ENCODE data around the gene LAG3.

The LAG3 gene

DNA sequence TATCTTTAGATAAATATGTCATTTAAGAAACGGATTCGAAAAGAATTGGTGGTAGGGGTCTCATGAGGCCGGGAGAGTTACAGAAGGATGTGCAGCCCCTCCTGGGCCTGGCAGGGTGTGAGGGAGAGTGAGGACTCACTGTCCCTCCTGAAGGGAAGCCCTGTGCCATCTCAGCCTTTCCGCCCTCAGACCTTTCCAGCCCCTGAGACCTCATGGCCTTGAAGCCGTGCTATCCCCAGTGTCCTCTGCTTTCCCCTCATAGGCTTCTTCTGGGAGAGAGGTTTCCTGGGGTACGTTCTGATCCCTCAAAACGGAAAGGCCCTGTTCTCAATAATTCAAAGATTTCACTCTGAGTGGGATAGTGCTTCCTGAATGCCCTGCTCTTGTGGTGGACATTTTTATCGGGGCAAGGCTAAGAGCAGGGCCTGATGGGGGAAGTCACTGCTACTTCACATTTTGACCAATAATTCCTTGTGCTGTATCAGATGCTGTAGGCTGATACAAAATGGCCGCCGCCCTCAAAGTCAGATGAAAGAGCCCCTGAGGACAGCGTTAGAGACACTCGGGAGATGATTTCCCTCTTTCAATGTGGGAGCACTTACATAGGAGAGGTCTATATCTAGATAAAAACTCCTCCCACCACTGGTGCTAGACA, 18.3 kb downstream of the LAG3 start:
- no peak for DNase-seq (ENCODE audit: low read depth)

DNA sequence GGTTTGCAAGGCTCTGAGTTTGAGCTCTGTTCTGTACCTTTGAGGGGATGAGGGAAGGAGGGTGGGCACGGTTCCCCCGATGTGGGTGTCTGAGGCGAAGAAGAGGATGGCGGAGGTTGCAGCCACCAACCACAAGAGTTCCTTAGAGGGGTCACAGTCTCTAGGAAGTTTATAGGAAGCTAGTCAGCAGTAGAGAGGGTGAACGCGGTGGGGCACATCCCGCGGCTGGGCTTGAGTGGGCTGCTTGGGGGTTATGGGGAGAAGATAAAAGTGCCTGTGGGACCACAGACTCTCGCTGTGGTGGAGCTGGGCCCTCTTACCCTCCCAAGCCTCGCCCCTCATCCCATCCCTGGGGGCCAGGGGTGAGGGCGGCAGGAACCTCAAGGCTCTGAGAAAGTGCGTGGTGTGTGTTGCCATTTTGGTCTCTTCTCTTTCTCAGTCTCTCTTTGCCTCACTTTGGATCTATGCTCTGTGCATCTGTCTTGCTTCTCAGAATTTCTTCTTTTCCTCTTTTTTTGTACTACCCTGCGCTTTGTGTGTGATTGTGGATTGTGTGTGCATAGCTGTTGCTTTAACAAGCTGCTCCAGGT, 19.7 kb downstream of the LAG3 start:
- no peak for DNase-seq (ENCODE audit: low read depth)

DNA sequence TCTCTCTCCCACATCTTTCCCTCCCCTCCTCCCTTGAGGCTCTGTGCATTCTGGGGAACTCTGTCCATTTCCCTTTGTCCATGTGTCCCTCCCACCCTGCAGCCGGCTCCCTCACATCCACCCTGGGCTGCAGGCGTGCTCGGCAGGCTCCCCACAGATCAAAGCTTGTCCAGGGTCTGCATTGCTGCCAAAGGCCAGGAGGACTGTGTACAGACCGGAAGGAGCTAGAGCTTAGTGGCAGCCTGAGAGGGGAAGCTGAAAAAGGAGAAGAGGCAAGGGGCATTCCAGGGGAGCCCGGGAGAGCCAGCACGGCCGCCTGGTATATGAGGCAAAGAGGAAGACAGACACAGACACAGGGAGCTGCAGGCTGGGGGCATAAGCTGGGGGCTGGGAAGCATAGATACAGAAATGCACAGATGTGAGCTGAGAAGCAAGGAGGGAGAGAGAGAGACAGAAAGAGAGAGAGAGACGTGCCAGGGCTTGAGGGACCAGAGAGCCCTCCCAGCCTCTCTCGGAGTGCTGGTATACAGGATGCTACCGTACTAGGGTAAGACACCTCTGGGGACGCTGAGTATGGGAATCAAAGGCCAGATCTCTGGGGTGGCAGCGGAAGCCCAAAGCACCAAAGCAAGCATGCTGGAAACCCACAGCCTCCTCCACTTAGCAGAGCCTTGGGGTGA, 20.3 kb downstream of the LAG3 start:
- DNase-seq (ENCODE audit: low read depth): no peak

DNA sequence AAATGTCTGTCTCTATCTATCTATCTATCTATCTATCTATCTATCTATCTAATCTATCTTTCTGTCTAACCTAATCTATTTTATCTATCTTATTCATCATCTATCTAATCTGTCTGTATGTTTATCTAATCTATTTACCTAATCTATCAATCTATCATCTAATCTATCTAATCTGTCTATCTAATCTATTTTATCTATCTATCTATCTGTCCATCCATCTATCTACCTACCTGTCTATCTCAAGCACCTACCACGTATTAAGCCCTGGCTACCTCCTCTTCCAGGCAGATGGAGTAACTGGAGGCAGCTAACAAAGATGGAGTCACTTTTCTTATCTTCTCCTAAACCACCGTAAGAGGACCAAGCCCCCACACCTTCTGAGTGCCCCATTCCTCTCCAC, 22.8 kb downstream of the LAG3 start:
- no peak for DNase-seq (ENCODE audit: low read depth)

DNA sequence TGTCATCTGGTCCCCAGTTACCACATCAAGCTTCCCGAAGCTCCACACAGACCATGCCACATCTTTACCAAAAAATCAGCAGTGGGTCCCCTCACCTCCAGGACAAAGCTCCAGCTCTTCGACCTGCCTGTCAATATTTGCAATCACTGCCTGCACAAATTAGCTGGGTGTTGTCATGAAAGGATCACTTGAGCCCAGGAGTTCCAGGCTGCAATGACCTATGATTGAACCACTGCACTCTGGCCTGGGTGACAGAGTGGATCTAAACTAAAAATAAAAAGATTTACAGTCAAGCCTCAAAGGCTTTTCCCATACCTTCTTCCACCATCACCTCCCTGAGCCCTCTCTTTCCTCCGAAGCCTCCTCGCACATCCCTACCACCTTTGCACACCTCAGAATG, 24.3 kb downstream of the LAG3 start:
- no peak for DNase-seq (ENCODE audit: low read depth)

DNA sequence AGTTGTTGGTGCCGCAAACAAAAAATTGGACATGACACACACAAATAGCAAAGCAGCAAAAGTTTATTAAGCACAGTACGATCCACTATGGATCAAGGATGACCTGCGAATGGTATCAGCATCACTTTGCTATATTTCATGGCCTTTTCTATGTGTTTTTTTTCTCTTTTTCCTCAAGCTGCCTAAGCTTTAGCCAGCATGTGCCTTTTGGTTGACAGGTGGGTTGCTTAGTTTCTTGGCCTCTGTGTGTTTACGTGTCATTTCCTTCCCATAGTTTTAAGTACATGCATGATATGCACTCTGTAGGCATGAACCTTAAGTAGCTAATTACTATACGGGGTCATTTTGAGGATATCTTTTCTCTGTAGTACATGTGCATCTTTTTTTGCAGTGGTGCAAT, 26.8 kb downstream of the LAG3 start:
- no peak for DNase-seq (ENCODE audit: low read depth)

DNA sequence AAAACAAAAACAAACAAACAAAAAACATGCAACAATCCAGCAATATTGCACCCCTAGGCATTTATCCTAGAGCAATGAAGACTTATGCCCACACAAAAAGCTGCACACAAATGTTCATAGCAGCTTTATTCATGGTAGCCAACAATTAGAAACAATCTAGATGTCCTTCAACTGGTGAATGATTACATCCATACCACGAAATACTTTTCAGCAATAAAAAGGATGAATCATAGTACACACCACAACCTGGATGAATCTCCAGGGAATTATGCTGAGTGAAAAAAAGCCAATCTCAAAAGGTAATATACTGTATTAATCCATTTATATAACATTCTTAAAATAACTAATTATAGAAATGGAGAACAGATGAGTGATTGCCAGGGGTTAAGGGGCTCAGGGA, 34.9 kb downstream of the LAG3 start:
- DNase-seq (ENCODE audit: low read depth): no peak

DNA sequence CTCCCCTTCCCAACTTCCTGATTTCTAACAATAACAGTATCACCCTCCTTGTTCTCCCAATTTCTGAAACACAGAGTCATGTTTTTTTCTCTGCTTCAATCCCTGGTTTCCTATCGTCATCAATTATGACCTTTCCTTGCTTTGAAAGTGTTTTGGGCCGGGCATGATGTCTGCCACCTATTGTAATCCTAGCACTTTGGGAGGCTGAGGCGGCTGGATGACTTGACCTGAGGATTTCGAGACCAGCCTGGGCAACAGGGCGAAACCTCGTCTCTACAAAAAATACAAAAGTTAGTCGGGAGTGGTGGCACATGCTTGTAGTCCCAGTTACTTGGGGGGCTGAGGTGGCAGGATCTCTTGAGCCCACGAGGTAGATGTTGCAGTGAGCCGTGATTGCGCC, 36.7 kb downstream of the LAG3 start:
- no peak for DNase-seq (ENCODE audit: low read depth)

DNA sequence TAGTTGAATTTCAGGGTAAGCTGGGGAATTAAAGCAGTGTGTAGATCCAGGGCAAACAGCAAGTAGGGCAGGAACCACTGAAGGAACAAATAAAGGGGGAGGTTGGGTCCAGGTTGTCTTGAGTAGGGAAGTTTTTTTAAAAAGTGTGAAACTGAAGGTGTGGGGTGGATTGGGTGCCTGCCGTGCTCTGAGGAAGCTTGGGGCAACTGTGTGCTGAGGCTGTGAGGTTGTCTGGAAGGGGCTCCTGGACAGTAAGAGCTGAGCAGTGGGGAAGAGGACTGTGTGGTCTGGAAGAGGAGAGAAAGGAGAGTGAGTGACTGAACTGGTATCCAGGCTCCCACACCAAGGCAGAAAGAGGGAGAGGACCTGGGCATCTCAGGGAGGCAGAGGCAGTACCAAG, 38.4 kb downstream of the LAG3 start:
- no peak for DNase-seq (ENCODE audit: low read depth)

DNA sequence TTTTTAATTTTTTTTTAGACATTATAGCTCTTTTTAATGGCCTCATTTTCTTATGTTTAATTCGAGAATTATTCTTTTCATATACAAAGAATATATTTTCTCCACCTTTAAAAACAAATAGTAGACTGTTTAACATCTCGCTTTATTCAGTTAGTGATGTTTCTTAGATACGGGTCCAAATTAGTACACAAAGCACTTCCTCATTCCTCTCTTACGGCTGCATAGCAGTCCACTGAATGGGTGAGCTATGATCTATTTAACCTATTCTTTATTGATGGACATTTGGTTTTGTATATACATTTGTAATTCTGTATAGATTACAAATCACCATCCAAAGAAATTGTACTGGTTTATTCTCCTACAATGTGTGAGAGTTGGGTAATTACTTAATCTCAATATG, 41.0 kb downstream of the LAG3 start:
- no peak for DNase-seq (ENCODE audit: low read depth)

DNA sequence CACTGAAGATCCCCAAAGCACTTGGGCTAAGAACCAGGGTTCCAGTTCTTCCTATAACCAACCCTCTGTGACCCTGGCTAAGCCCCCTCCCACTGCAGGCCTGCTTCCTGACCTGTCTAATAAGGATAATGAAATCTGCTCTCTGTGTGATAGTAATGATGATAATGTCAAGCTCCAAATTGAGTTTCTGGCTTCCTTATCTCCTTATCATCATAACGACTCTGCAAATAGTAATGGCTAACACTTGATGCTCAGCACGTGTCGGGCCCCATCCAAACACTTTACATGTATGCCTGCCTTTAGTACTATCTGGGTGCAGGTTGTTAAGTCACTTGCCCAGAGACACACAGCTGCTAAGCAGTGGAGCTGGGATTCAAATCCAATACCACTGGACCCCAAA, 44.3 kb downstream of the LAG3 start:
- no peak for DNase-seq (ENCODE audit: low read depth)

DNA sequence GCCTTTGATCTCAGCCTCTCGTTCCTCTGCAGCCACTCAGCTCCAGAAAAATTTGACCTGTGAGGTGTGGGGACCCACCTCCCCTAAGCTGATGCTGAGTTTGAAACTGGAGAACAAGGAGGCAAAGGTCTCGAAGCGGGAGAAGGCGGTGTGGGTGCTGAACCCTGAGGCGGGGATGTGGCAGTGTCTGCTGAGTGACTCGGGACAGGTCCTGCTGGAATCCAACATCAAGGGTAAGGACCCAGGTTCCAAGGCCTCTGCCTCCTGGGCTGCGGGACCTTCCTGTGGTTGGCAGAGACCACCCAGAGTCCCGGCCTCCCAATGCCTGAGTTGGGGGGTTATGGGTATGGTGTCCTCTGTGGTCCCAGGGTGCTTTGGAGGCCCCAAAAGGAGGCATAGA, 44.8 kb downstream of the LAG3 start:
- DNase-seq (ENCODE audit: low read depth): no peak

DNA sequence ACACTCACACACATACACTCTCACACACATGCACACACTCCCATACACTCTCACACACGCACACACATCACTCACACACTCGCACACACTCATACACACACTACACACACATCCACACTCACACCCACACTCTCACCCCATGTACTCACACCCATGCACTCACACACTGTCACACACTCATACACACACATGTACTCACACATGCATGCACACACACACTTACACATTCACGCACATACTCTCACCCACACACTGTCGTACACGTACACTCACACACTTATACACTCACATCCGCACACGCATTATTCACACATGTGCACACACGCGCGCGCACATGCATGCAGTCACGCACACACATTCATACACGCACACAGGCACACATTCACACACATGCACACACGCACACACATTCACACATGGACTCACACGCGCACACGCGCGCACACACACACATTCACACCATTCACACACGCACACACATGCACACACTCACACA, 45.4 kb downstream of the LAG3 start:
- no peak for DNase-seq (ENCODE audit: low read depth)

DNA sequence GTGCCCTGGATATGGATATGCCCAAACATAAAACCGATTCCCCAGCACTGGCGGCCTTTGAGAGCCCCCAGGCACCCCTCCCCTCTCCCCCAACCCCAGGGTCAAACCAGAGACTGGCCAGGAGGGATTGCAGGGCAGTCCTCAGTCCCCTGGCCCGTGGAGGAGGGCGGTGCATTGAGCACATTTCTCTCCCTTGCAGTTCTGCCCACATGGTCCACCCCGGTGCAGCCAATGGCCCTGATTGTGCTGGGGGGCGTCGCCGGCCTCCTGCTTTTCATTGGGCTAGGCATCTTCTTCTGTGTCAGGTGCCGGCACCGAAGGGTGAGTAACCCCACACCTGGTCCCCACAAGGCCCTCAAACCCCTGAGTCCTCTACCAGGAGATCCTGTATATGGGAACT, 45.9 kb downstream of the LAG3 start:
- no peak for DNase-seq (ENCODE audit: low read depth)

DNA sequence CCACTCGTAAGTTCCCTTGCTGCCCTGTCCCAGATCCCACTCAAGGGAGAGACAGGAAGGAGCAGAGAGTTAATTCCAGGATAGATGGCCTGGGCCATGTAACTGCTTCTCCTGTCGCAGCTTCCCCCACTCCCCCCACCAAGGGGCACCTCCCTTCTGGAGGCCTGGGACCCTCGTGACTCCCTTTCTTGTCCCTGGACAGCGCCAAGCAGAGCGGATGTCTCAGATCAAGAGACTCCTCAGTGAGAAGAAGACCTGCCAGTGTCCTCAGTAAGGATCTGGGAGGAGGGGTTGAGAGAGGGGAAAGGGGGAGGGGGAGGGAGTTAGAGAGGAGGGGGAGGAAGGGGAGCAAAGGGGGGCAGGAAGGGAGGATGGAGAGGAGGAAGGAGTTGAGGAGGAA, 46.3 kb downstream of the LAG3 start:
- DNase-seq (ENCODE audit: low read depth): no peak

DNA sequence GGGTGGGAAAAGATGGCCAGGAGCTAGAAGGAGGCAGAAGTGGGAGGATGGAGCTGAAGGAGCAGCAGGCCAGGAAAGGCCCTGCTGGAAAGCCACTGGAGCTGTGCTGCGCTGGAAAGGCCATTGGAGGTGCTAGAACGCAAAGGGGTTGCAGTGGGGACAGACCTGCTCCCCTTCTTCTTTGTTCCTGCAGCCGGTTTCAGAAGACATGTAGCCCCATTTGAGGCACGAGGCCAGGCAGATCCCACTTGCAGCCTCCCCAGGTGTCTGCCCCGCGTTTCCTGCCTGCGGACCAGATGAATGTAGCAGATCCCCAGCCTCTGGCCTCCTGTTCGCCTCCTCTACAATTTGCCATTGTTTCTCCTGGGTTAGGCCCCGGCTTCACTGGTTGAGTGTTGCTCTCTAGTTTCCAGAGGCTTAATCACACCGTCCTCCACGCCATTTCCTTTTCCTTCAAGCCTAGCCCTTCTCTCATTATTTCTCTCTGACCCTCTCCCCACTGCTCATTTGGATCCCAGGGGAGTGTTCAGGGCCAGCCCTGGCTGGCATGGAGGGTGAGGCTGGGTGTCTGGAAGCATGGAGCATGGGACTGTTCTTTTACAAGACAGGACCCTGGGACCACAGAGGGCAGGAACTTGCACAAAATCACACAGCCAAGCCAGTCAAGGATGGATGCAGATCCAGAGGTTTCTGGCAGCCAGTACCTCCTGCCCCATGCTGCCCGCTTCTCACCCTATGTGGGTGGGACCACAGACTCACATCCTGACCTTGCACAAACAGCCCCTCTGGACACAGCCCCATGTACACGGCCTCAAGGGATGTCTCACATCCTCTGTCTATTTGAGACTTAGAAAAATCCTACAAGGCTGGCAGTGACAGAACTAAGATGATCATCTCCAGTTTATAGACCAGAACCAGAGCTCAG, 47.0 kb downstream of the LAG3 start:
- DNase-seq (ENCODE audit: low read depth): no peak

DNA sequence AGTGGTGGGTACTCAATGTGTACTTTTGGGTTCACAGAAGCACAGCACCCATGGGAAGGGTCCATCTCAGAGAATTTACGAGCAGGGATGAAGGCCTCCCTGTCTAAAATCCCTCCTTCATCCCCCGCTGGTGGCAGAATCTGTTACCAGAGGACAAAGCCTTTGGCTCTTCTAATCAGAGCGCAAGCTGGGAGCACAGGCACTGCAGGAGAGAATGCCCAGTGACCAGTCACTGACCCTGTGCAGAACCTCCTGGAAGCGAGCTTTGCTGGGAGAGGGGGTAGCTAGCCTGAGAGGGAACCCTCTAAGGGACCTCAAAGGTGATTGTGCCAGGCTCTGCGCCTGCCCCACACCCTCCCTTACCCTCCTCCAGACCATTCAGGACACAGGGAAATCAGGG, 47.8 kb downstream of the LAG3 start:
- no peak for DNase-seq (ENCODE audit: low read depth)

DNA sequence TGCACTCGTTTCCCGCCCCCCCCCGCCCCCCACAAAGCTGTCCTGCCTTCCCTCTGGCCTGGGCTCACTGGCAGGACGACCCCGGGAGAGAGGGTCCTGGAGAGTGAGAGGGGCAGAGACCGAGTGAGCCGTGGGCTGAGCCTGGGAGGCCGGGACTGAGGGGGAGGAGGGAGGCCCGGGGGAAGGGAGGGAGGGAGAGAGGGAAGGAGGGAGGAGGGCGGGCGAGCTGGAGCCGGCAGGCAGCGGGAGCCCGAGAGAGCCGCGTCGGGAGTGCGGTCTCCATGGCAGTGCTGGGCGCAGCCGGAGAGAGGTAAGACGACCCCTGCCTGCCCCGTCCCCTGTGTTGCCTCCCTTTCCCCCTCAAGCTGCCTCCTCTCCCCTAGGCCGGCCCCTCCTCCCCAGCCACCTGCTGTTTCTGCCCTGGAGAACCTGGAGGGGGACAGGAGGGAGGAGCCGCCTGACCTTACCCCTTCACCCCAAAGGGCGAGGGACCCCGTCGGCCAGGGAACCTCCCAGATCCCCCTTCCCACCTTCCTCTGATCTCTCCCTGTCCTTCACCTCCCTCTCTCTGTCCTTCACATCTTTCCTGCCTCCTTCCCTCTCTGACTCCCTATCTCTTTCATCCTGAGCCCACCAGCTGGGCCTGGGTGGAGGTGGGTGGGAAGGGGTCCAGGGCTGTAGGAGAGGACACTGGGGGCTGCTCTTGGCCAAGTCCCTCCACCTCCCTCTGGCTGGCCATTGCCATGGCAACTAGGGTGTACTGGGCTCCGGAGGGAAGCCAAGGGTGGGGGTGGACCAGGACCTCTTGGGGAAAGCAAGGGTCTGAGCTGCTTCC, 49.5 kb downstream of the LAG3 start, which contains the start of gene GPR162:
Gene GPR162, plus strand, starts transcription at position 231 of the 835 bp plus-strand sequence. CDS start 2,078 bp downstream, outside the sequence.
- DNase-seq (ENCODE audit: low read depth): no peak

DNA sequence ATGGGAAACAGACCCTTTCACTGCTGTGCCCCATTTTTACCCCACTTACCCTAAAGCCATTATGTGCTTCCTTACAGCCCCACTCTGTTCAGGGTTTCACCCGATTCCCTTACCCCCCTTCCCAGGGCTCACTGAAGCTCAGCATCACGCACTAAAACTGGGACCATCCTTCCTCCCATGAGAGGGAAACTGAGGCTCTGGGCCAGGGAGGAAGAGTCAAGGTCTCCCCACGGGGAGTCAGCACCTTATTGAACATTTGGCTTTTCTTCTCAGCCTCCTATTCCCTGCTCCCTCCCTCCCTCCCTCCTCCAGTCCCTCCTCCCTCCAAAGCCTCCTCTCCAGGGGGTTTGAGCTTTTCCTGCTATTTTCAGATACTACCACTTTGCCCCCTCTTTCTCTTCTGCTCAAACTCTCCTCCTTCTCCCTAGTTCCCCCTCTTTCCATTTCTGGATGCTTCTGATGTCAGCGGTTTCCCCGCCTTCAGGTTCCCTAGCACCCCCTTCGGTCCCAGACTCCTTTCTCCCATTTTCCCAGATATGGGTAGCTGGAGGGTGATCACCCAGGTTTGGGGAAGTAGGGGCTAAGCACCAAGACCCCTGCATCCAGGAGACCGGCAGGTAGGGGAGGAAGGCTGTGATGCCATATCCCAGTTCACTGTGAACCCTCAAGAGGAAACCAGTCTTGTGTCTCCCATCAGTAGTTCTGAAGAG, 50.3 kb downstream of the LAG3 start:
- no peak for DNase-seq (ENCODE audit: low read depth)

DNA sequence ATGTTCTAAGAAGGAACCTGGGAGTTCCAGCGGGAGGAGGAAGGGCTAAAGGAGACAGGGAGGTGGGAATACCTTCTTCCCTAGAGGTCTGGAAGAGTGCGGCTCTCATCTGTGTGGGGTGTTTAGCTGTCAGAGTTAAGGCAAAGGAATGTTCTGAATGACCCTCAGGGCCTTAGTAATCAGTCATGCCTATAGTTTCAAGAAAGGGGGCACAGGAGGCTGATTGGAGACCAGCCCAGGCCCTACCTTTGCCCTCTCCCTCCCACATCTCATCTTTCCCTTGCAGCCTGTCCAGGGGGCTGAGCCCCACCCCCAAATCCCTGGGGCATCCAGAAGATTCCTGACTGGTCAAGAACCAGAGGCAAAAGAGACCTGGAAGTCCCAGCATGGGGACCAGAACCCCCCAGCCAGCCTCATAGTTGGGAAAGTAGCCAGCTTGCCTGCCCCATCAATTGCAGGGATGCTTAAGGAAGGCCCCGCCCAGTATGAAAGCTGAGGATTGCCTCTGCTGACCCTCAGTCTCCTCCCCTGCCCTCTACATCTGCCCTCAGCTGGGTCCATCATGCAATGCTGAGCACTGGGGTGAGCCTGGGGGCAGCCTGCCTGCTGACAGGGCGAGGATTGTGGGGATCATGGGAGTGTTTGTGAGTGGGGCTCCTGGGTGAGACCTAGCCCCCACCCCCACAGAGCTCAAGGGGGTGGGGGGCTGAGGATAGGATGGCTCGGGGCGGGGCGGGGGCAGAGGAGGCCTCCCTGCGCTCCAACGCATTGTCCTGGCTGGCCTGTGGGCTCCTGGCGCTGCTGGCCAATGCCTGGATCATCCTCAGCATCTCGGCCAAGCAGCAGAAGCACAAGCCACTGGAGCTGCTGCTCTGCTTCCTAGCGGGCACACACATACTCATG, 51.1 kb downstream of the LAG3 start:
- DNase-seq (ENCODE audit: low read depth): no peak
